ENCODE data around the gene METTL15. TPM values are rescaled to one million over a fixed set of nuclear protein-coding genes. Genes with fewer than 3 reads are reported as not detected.

METTL15 gene, protein sequence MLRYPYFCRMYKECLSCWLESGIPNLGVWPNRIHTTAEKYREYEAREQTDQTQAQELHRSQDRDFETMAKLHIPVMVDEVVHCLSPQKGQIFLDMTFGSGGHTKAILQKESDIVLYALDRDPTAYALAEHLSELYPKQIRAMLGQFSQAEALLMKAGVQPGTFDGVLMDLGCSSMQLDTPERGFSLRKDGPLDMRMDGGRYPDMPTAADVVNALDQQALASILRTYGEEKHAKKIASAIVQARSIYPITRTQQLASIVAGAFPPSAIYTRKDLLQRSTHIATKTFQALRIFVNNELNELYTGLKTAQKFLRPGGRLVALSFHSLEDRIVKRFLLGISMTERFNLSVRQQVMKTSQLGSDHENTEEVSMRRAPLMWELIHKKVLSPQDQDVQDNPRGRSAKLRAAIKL
- total RNA-seq (ENCODE audit: low replicate concordance) = 9.0 and 14.7 TPM in 2 replicates

DNA sequence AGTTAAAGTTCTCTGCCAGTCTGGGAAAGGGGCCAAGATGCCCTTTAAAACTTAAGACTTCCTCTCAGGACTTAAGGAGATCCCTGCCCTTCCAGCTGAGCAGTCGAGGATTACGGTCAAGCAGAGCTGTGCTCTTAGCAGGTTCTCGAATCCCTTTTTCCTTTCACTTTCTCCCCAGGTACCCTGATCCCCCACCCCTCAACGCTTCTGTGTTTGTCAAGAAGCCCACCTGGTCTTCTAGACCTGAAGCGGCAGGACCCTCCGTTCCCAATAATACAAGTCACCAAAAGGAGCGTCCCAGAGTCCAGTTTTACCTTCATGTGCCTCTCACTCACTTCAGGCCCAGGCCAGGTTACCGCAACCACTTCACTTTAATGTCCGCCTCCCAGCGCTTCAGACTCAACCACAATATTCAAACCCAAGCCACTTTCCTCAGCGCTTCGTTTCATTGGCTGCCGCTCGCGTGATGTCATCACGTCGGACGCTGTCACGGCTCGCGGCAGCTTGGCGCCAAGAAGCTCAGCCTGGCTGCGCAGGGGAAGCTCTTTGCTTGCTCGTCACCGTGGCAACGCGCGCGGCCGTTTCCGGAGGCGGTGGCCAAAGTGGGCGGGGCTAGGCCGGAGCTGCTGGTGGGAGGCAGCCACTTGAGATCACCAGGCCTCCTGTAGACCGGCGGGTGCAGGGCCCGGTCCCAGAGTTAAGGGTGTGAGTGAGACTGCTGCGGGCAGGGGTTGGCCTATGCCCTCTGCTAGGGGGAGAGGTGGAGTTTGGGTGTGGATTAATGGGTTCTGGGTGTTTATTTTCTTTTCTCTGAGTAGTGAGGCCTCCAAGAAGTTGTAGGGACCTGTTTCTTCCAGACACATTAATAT lies at the start of gene METTL15, which contains the start of gene KIF18A:
Gene METTL15, plus strand, starts transcription at position 639 of the 869 bp plus-strand sequence. CDS start 4,947 bp downstream, outside the sequence.
Gene KIF18A, minus strand, starts transcription at position 407 of the 869 bp plus-strand sequence. CDS start 10,209 bp downstream, outside the sequence.

Other genes with a start within 250 kb of the METTL15 start
- gene KIF18A, start 232 bp upstream of the METTL15 start, total RNA-seq (ENCODE audit: low replicate concordance) = 1.9 and 7.1 TPM in 2 replicates